KMS-11 (cell line): ENCODE results near the gene GAPDHS.

Experiments used
- H2AFZ ChIP-seq: fragments of 200-600 bp; sonication (generic); 2 replicates; pipeline ENCODE4 v1.6.1; 2016; ENCODE audit warnings: antibody characterized with exemption, mixed run types, low read depth
- H3K27ac ChIP-seq: fragments of 200-600 bp; sonication (generic); 2 replicates; pipeline ENCODE4 v1.6.1; 2016; ENCODE audit warnings: mild to moderate bottlenecking, mixed run types
- H3K27me3 ChIP-seq: fragments of 200-600 bp; sonication (generic); 2 replicates; pipeline ENCODE4 v1.6.1; 2017; ENCODE audit warnings: mild to moderate bottlenecking, low read depth, mixed run types, moderate library complexity; ENCODE audit not compliant: insufficient read depth
- H3K36me3 ChIP-seq: fragments of 200-600 bp; sonication (generic); 2 replicates; pipeline ENCODE4 v1.6.1; 2017; ENCODE audit warnings: mild to moderate bottlenecking, mixed run types; ENCODE audit not compliant: insufficient read depth
- H3K4me1 ChIP-seq: fragments of 200-600 bp; sonication (generic); 2 replicates; pipeline ENCODE4 v1.6.1; 2016; ENCODE audit warnings: mild to moderate bottlenecking, low read depth, mixed run types; ENCODE audit not compliant: poor library complexity, severe bottlenecking
- H3K4me2 ChIP-seq: fragments of 200-600 bp; sonication (generic); 2 replicates; pipeline ENCODE4 v1.7.0; 2016; ENCODE audit warnings: mild to moderate bottlenecking, mixed run types
- H3K4me3 ChIP-seq: fragments of 200-600 bp; sonication (generic); IDR thresholded peaks from 2 replicates; pipeline ENCODE4 v1.6.1; 2017; ENCODE audit warnings: low read depth, low read length, mixed read lengths; ENCODE audit not compliant: insufficient read depth
- H3K79me2 ChIP-seq: fragments of 200-600 bp; sonication (generic); 2 replicates; pipeline ENCODE4 v1.6.1; 2016; ENCODE audit warnings: low read depth, mixed run types; ENCODE audit not compliant: insufficient read depth
- H3K9ac ChIP-seq: fragments of 200-600 bp; sonication (generic); 2 replicates; pipeline ENCODE4 v1.6.1; 2016; ENCODE audit warnings: mild to moderate bottlenecking, mixed run types
- H4K20me1 ChIP-seq: fragments of 200-600 bp; sonication (generic); 2 replicates; pipeline ENCODE4 v1.6.1; 2016; ENCODE audit warnings: mild to moderate bottlenecking, mixed run types; ENCODE audit not compliant: insufficient read depth
- TF ChIP-seq, protein P1 (sequence below): fragments of 200-600 bp; sonication (generic); conservative IDR thresholded peaks from 2 replicates; pipeline ENCODE4 v1.6.1; 2017; ENCODE audit warnings: low read depth, mild to moderate bottlenecking, antibody characterized with exemption, low read length, moderate library complexity, mixed read lengths

GAPDHS gene

DNA sequence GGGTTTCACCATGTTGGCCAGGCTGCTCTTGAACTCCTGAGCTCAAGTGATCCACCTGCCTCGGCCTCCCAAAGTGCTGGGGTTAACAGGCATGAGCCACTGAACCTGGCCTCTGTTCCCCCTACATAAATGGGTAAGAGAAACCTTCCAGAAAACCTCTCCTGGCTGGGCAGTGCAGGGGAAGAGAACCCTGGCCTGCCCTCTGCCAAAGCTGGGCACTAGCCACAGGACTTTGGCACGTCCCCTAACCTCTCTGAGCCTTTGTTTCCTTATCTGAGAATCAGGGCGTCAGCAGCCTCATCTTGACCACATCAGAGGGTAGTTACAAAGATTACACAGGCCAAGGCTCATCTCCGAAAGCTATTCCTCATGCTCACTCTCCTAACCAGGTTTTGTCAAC is 7.4 kb upstream of the GAPDHS start:
- no peak overlapping the region for H2AFZ ChIP-seq
- H4K20me1 ChIP-seq: no peaks in the 10 kb centered on the region
- TF ChIP-seq, protein P1, sequence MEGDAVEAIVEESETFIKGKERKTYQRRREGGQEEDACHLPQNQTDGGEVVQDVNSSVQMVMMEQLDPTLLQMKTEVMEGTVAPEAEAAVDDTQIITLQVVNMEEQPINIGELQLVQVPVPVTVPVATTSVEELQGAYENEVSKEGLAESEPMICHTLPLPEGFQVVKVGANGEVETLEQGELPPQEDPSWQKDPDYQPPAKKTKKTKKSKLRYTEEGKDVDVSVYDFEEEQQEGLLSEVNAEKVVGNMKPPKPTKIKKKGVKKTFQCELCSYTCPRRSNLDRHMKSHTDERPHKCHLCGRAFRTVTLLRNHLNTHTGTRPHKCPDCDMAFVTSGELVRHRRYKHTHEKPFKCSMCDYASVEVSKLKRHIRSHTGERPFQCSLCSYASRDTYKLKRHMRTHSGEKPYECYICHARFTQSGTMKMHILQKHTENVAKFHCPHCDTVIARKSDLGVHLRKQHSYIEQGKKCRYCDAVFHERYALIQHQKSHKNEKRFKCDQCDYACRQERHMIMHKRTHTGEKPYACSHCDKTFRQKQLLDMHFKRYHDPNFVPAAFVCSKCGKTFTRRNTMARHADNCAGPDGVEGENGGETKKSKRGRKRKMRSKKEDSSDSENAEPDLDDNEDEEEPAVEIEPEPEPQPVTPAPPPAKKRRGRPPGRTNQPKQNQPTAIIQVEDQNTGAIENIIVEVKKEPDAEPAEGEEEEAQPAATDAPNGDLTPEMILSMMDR: no peak
- peaks cover 63% of the 10 kb centered on the region for H3K27me3 ChIP-seq
- H3K27ac ChIP-seq: no peak overlapping the region
- H3K36me3 ChIP-seq: no peaks in the 10 kb centered on the region
- no peak overlapping the region for H3K4me2 ChIP-seq
- H3K4me1 ChIP-seq: no peaks in the 10 kb centered on the region
- H3K4me3 ChIP-seq: no peak overlapping the region
- H3K9ac ChIP-seq: no peak overlapping the region
- no peaks in the 10 kb centered on the region for H3K79me2 ChIP-seq

DNA sequence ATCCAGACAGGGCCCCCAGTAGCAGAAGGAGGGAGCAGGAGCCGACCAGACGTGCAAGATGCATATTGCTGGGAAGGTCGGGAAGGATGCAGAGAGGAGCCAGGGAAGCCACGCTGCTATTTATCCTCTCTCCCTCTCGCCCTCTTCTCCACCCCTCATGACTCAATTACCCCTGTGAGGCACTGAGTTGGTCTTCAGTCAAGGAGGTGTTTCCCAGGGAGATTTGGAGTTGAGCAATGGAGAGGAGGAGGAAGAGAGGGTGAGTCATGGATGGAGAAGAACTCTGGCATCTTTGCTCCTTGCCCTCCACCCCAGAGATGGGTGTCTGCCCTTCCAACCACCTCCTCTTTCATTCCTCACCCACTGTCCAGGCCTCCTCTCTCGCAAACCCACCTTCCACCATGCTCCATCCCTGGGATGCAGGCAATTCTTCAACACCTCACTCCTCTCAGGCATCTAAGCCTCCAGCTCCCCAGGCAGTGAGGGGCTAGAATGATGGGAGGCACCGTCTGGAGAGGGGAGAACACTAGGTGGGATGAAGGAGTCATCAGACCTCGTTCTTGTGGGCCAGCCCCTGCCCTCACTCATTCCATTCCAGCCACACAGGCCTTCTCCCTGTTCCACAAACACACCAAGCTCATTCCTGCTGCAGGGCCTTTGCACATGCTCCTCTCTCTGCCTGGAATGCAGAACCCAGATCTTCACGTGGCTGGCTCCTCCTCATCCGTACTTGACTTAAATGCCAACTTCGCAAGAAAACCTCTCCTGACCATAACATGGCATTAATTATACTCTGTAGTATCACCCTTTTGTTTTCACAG is 4.8 kb upstream of the GAPDHS start, which contains the start of gene SBSN:
SBSN (minus strand) TSS at position 94 of the 821 bp plus-strand sequence; CDS start at position 64, 30 bp downstream.
- peaks cover 62% of the 10 kb centered on the region for H3K27me3 ChIP-seq
- no peaks in the 10 kb centered on the region for H3K79me2 ChIP-seq
- no peaks in the 10 kb centered on the region for H3K36me3 ChIP-seq
- no peaks in the 10 kb centered on the region for H3K4me1 ChIP-seq
- no peaks in the 10 kb centered on the region for H4K20me1 ChIP-seq
- no peak within 1 kb of the TSS for H3K4me3 ChIP-seq
- H2AFZ ChIP-seq: no peak within 1 kb of the TSS
- H3K4me2 ChIP-seq: no peak within 1 kb of the TSS
- TF ChIP-seq, protein P1: no peak
- H3K27ac ChIP-seq: no peak within 1 kb of the TSS
- no peak within 1 kb of the TSS for H3K9ac ChIP-seq

- no peaks in the 10 kb centered on the region for H3K4me1 ChIP-seq
- no peaks in the 10 kb centered on the region for H3K79me2 ChIP-seq
- H3K4me2 ChIP-seq: no peak overlapping the region
- H3K27me3 ChIP-seq: peaks cover 60% of the 10 kb centered on the region
- H4K20me1 ChIP-seq: no peaks in the 10 kb centered on the region
- H2AFZ ChIP-seq: no peak overlapping the region
- no peak overlapping the region for H3K4me3 ChIP-seq
- no peaks in the 10 kb centered on the region for H3K36me3 ChIP-seq
- TF ChIP-seq, protein P1: no peak
- no peak overlapping the region for H3K9ac ChIP-seq
- H3K27ac ChIP-seq: no peak overlapping the region
Measured at GRCh38 chr19:35529241-35530218, 3.7 kb upstream of the GAPDHS start.

DNA sequence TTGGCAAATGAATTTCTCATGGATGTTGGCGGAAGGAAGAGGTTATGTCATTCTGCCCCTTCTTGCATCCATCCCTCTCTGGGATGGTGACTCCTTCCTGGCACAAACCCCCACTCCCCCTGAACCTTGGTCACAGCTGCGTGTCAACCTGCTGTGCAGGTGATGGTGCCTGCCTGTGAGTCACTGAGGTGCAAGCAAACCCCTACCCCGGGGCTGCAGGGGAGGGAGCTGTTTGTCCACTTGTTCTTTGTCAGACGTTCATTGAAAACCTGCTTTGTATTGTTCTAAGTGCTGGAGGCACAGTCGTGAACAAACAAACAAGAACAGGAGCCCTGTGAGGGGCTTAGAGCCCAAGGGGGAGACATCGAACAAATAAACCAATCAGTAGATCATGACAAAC is 2.0 kb upstream of the GAPDHS start:
- H3K27ac ChIP-seq: no peak overlapping the region
- H3K9ac ChIP-seq: no peak overlapping the region
- no peak overlapping the region for H3K4me2 ChIP-seq
- no peak overlapping the region for H3K4me3 ChIP-seq
- H3K36me3 ChIP-seq: no peaks in the 10 kb centered on the region
- no peaks in the 10 kb centered on the region for H4K20me1 ChIP-seq
- H3K4me1 ChIP-seq: no peaks in the 10 kb centered on the region
- peaks cover 68% of the 10 kb centered on the region for H3K27me3 ChIP-seq
- TF ChIP-seq, protein P1: no peak
- no peak overlapping the region for H2AFZ ChIP-seq
- H3K79me2 ChIP-seq: no peaks in the 10 kb centered on the region
